Activated T-cell treated with anti-CD3 and anti-CD28 coated beads, Interleukin-2, amount 50 U/mL, for 48 hours (primary cell): ENCODE measurements around the gene CLEC18C.
"Not testable (repeated sequence)": the region's sequence is repeated elsewhere in the genome, so short reads cannot be mapped to it uniquely, and the experiment has no call there.

ENCODE experiments used
- DNase-seq, 2 experiments: peaks; one replicate each; pipeline ENCODE4 v3.0.0-alpha.2; 2020

Gene CLEC18C

DNA sequence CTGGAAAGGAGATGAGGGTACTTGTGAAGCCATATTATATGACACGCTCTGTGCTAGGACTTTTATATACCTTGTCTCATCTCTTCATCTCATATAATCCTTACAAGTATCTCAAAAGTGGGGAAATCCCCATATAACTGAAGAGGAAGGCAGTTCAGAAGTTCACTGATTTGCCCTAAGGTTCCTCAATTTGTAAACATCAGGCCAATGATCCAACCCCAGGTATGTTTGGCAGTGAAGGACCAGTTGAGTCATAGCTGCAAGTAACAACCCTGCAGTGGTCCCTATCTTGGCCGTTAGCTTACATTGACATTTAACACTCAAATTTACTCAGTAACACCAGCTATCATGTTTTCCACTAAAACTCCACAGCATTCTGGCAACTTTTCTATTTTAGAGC is 45.0 kb downstream of the CLEC18C start:
- not testable (repeated sequence) for DNase-seq

DNA sequence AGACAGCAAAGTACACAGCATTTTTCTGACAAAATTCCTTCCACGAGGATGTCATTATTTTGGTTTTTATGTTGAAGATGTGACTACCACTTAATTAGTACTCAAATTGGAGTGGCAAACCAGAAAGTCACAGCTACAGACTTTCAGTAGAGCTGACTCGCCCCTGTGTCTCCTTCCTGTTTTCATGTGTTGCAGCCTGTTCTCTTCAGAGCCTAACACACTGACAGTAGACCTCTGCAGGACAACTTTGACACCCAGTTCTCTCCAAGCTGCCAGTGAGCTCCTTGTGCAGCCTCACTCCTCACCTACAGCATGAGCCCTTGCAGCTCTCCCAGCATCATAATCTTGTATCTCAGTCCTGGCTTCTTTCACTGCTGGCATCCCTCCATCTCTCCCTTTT is 49.0 kb downstream of the CLEC18C start:
- not testable (repeated sequence) for DNase-seq

DNA sequence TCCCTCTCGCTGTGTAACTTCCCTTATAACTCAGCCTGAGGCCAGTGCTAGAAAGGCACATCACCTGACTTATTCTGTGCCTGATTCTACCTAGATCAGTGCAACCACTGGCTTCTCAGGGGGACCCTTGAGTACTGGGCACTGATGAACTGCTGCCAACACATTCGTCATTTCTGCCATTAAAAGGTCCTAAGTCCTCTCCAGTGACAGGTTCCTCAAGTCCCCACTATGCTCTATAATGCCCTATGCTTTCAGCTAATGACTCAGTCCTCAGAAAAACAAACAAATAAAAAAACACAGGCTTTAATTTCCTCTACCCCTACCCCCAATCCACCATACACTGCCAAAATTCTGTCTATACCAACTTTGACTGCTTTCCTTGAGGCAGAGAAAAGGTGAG is 49.6 kb downstream of the CLEC18C start:
- DNase-seq = not testable (repeated sequence)

DNA sequence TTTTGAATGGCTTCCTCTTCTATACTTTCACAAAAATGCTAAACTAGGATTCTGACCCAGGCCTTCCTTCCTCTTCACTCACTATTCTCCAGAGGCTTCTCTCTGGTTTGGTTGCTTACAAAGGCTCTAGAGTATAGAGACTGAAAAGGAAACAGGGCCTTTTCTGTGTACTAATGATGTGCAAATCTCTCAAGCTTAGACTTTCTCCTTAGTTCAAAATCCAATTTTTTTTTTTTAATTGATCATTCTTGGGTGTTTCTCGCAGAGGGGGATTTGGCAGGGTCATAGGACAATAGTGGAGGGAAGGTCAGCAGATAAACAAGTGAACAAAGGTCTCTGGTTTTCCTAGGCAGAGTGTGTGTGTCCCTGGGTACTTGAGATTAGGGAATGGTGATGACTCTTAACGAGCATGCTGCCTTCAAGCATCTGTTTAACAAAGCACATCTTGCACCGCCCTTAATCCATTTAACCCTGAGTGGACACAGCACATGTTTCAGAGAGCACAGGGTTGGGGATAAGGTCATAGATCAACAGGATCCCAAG is 50.5 kb downstream of the CLEC18C start:
- not testable (repeated sequence) for DNase-seq

DNA sequence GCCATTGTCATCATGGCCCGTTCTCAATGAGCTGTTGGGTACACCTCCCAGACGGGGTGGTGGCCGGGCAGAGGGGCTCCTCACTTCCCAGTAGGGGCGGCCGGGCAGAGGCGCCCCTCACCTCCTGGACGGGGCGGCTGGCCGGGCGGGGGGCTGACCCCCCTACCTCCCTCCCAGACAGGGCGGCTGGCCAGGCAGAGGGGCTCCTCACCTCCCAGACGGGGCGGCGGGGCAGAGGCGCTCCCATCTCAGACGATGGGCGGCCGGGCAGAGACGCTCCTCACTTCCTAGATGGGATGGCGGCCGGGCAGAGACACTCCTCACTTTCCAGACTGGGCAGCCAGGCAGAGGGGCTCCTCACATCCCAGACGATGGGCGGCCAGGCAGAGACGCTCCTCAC is 51.1 kb downstream of the CLEC18C start:
- not testable (repeated sequence) for DNase-seq

DNA sequence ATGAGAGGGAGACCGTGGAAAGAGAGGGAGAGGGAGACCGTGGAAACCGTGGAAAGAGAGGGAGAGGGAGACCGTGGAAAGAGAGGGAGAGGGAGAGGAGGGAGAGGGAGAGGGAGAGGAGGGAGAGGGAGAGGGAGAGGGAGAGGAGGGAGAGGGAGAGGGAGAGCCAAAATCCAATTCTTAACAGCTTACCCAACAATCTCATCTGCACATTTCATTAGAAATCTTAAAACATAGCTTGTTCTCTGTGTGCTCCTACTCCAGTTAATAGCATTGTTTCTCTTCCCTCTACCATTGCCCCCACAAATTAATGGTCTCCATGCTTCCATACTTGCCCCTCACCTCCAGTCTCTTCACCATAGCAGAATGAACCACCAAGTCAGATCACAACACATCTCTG is 51.8 kb downstream of the CLEC18C start:
- DNase-seq = not testable (repeated sequence)

DNA sequence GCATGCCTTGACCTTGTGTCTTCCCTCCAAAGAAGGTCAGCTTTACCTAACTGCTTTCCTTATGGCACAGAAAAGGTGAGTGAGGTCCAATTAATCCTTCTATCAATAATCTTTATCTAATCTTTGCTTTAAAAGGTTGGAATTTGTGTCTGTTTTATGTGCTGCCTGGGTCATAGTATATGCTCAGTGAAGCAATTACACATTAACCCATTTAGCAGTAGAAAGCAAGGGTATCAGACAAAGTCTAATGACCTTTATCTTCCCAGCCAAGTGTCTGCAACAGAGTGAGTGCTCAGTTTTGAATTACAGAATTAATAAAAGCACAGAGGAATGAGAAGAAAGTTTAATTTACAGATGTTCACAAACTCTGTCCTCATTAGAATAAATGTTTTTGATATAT is 52.4 kb downstream of the CLEC18C start:
- DNase-seq = not testable (repeated sequence)

DNA sequence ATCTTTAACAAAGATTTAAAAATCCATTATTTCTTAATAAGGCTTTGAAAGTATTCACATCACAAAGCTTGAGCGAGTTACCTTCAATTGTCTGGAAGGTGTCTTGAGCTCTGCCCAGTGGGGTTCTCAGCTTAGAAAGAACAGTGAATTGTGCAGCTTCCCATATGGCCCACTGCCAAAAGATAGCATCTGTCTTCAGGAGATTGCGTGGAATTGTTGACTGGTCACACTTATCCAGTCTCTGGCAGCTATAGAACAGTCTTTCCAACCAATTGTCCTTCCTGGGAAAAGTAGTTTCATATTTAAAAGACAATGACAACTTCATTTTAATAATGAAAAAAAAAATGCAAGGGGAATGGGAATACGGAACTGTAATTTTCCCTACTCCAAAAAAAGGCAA is 58.2 kb downstream of the CLEC18C start:
- DNase-seq = not testable (repeated sequence)
